H1 (cell line): ENCODE data around the gene TEKT3. TPM values are rescaled to one million over a fixed set of nuclear protein-coding genes. Genes with fewer than 3 reads are reported as not detected.

Experiments used
- CTCF ChIA-PET: fragments of 300-600 bp; sonication (Branson Sonifier 250); formaldehyde crosslinking; loops from one replicate; lab custom pipeline; 2021; ENCODE audit not compliant: partially characterized antibody; lab: Charles Lee
- POLR2A ChIA-PET: fragments of 300-600 bp; sonication (Branson Sonifier 250); formaldehyde crosslinking; loops from one replicate; lab custom pipeline; 2021; ENCODE audit warnings: inconsistent platforms; ENCODE audit not compliant: partially characterized antibody; lab: Charles Lee
- DNase-seq, 2 experiments: peaks; one replicate each; pipeline versions ENCODE4 v3.0.0 to v3.0.0-alpha.2; 2010 to 2022; ENCODE audit warnings: low spot score in 2 of 2, low read depth in 1 of 2, mixed read lengths in 1 of 2
- FAIRE-seq: peaks from 2 replicates; lab custom pipeline; 2011; peaks lifted over from hg19 to GRCh38; lab: Jason Lieb, UNC
- H2AFZ ChIP-seq: 2 replicates; pipeline ENCODE4 v1.8.1; 2012; ENCODE audit warnings: low read length, inconsistent platforms
- H2AK5ac ChIP-seq: 2 replicates; pipeline ENCODE4 v1.6.1; 2013; ENCODE audit warnings: low read depth, low read length
- H2BK120ac ChIP-seq: replicated peaks from 2 replicates; pipeline ENCODE3; 2013; ENCODE audit warnings: low read depth, low read length, inconsistent platforms
- H2BK12ac ChIP-seq: 2 replicates; pipeline ENCODE4 v1.6.1; 2013; ENCODE audit warnings: low read depth, low read length
- H2BK15ac ChIP-seq: 2 replicates; pipeline ENCODE4 v1.6.1; 2013; ENCODE audit warnings: low read length
- H2BK20ac ChIP-seq: 2 replicates; pipeline ENCODE4 v1.6.1; 2013; ENCODE audit warnings: low read length
- H2BK5ac ChIP-seq: 2 replicates; pipeline ENCODE4 v1.6.1; 2013; ENCODE audit warnings: low read depth, low read length
- H3K14ac ChIP-seq: 2 replicates; pipeline ENCODE4 v1.6.1; 2013; ENCODE audit warnings: inconsistent platforms; ENCODE audit not compliant: insufficient read length
- H3K18ac ChIP-seq: 2 replicates; pipeline ENCODE4 v1.6.1; 2013; ENCODE audit warnings: low read length; ENCODE audit errors: extremely low read depth
- H3K23ac ChIP-seq: 2 replicates; pipeline ENCODE4 v1.6.1; 2013; ENCODE audit warnings: inconsistent platforms; ENCODE audit not compliant: insufficient read length
- H3K23me2 ChIP-seq: 2 replicates; pipeline ENCODE4 v1.6.1; 2013; ENCODE audit warnings: low read depth, low read length
- H3K27ac ChIP-seq: 2 replicates; pipeline ENCODE4 v1.6.1; 2011; ENCODE audit warnings: low read depth, low read length, inconsistent platforms
- H3K27me3 ChIP-seq, 4 experiments: replicated peaks in 1 of 4; 1 replicate in 1 of 4; 2 replicates in 3 of 4; pipeline versions ENCODE4 v1.6.1 to v1.8.1; 2011 to 2013; ENCODE audit warnings: low read length in 3 of 4, mild to moderate bottlenecking in 3 of 4, inconsistent platforms in 2 of 4, mixed read lengths in 2 of 4, moderate library complexity in 1 of 4; ENCODE audit not compliant: control insufficient read depth in 3 of 4, insufficient read depth in 3 of 4; ENCODE audit errors: extremely low read depth in 1 of 4
- H3K36me3 ChIP-seq, 4 experiments: 2 replicates each; pipeline versions ENCODE4 v1.6.1 to v1.8.1; 2011 to 2013; ENCODE audit warnings: mild to moderate bottlenecking in 4 of 4, low read length in 3 of 4, moderate library complexity in 2 of 4, control low read depth in 1 of 4, inconsistent platforms in 1 of 4; ENCODE audit not compliant: insufficient read depth in 4 of 4, control insufficient read depth in 2 of 4
- H3K4ac ChIP-seq: replicated peaks from 2 replicates; pipeline ENCODE3; 2013; ENCODE audit warnings: low read length, low read depth, mixed read lengths, inconsistent platforms; ENCODE audit not compliant: insufficient read length
- H3K4me1 ChIP-seq, 4 experiments: replicated peaks in 1 of 4; 1 replicate in 1 of 4; 2 replicates in 3 of 4; pipeline versions ENCODE4 v1.6.1 to v1.8.1; 2011 to 2013; ENCODE audit warnings: low read length in 3 of 4, inconsistent platforms in 2 of 4, mixed read lengths in 1 of 4; ENCODE audit not compliant: insufficient read depth in 4 of 4, control insufficient read depth in 3 of 4
- H3K4me2 ChIP-seq, 2 experiments: 2 replicates each; pipeline versions ENCODE4 v1.6.1 to v1.8.1; 2011 to 2013; ENCODE audit warnings: low read depth in 2 of 2, low read length in 2 of 2, control low read depth in 1 of 2, inconsistent platforms in 1 of 2, mild to moderate bottlenecking in 1 of 2; ENCODE audit not compliant: insufficient read depth in 1 of 2
- H3K4me3 ChIP-seq, 4 experiments: fragments of 200-600, 300-600 bp in 1 of 4; sonication (generic), shearing (Covaris generic), sonication (Bioruptor Twin) in 1 of 4; 2 replicates each; pipeline versions ENCODE4 v1.5.1 to v1.8.1; 2011 to 2016; ENCODE audit warnings: low read length in 4 of 4, low read depth in 3 of 4, control low read depth in 2 of 4, inconsistent platforms in 2 of 4, mild to moderate bottlenecking in 2 of 4, mixed read lengths in 1 of 4, moderate library complexity in 1 of 4; ENCODE audit not compliant: insufficient read depth in 2 of 4; ENCODE audit errors: extremely low read depth in 1 of 4
- H3K56ac ChIP-seq: replicated peaks from 2 replicates; pipeline ENCODE3; 2013; ENCODE audit warnings: low read depth, mild to moderate bottlenecking, mixed read lengths, low read length, inconsistent platforms; ENCODE audit not compliant: insufficient read length
- H3K79me1 ChIP-seq: 2 replicates; pipeline ENCODE4 v1.6.1; 2013; ENCODE audit warnings: low read depth, low read length, control low read depth
- H3K79me2 ChIP-seq, 2 experiments: 2 replicates each; pipeline versions ENCODE4 v1.6.1 to v1.8.1; 2012 to 2013; ENCODE audit warnings: low read length in 2 of 2, mild to moderate bottlenecking in 2 of 2, inconsistent platforms in 1 of 2; ENCODE audit not compliant: insufficient read depth in 2 of 2, control insufficient read depth in 1 of 2
- H3K9ac ChIP-seq, 4 experiments: replicated peaks in 1 of 4; 1 replicate in 1 of 4; 2 replicates in 3 of 4; pipeline versions ENCODE4 v1.6.1 to v1.8.1; 2011 to 2013; ENCODE audit warnings: low read depth in 3 of 4, low read length in 3 of 4, control low read depth in 2 of 4, mild to moderate bottlenecking in 2 of 4, moderate library complexity in 2 of 4, inconsistent platforms in 1 of 4; ENCODE audit errors: extremely low read depth in 1 of 4
- H3K9me3 ChIP-seq, 2 experiments: 2 replicates each; pipeline versions ENCODE4 v1.6.1 to v1.8.1; 2012 to 2013; ENCODE audit warnings: mild to moderate bottlenecking in 2 of 2, moderate library complexity in 2 of 2, control low read depth in 1 of 2, inconsistent platforms in 1 of 2, low read depth in 1 of 2, low read length in 1 of 2, mixed read lengths in 1 of 2; ENCODE audit not compliant: insufficient read depth in 2 of 2
- H4K20me1 ChIP-seq, 2 experiments: replicated peaks in 1 of 2; 2 replicates each; pipeline versions ENCODE3 to v1.8.1; 2011 to 2013; ENCODE audit warnings: inconsistent platforms in 2 of 2, low read length in 2 of 2, mild to moderate bottlenecking in 1 of 2; ENCODE audit not compliant: insufficient read depth in 2 of 2, control insufficient read depth in 1 of 2
- H4K5ac ChIP-seq: 2 replicates; pipeline ENCODE4 v1.6.1; 2013; ENCODE audit warnings: low read length, low read depth, mixed read lengths, inconsistent platforms; ENCODE audit not compliant: insufficient read length
- H4K8ac ChIP-seq: 2 replicates; pipeline ENCODE4 v1.8.0; 2013; ENCODE audit warnings: mild to moderate bottlenecking, moderate library complexity, low read length, inconsistent platforms; ENCODE audit not compliant: insufficient read depth; ENCODE audit errors: extremely low read depth
- H4K91ac ChIP-seq: replicated peaks from 2 replicates; pipeline ENCODE3; 2013; ENCODE audit warnings: low read length, mixed read lengths, inconsistent platforms; ENCODE audit not compliant: insufficient read length
- ASH2L ChIP-seq: fragments of 200-600, 300-600 bp; sonication (generic); IDR thresholded peaks from one replicate; pipeline ENCODE4 v1.7.1; 2017; ENCODE audit warnings: low read length
- CHD2 ChIP-seq: IDR thresholded peaks from 2 replicates; pipeline ENCODE4 v1.6.1; 2012; ENCODE audit warnings: low read length, improper control_type of control experiment
- EZH2 ChIP-seq: fragments of 200-600 bp; sonication (generic); IDR thresholded peaks from 2 replicates; pipeline ENCODE4 v1.7.1; 2012; ENCODE audit warnings: low read depth, mild to moderate bottlenecking, moderate library complexity, low read length, inconsistent platforms; ENCODE audit not compliant: severe bottlenecking
- GABPA ChIP-seq: IDR thresholded peaks from 2 replicates; pipeline ENCODE4 v1.6.1; 2011; ENCODE audit warnings: mild to moderate bottlenecking, low read length, moderate library complexity, borderline replicate concordance; ENCODE audit not compliant: insufficient read depth
- GTF2F1 ChIP-seq: IDR thresholded peaks from 2 replicates; pipeline ENCODE4 v1.6.1; 2012; ENCODE audit warnings: low read depth, low read length, improper control_type of control experiment, borderline replicate concordance
- JUND ChIP-seq: IDR thresholded peaks from 2 replicates; pipeline ENCODE4 v1.6.1; 2011; ENCODE audit warnings: mild to moderate bottlenecking, improper control_type of control experiment, low read length
- KDM5A ChIP-seq: fragments of 200-600 bp; IDR thresholded peaks from 2 replicates; pipeline ENCODE4 v1.7.1; 2012; ENCODE audit warnings: mild to moderate bottlenecking, low read length, inconsistent platforms, mixed read lengths
- NRF1 ChIP-seq: IDR thresholded peaks from 2 replicates; pipeline ENCODE4 v1.6.1; 2011; ENCODE audit warnings: mild to moderate bottlenecking, low read depth, low read length, improper control_type of control experiment
- POLR2AphosphoS5 ChIP-seq: IDR thresholded peaks from 2 replicates; pipeline ENCODE4 v1.6.1; 2011; ENCODE audit warnings: low read depth, low read length
- SAP30 ChIP-seq: fragments of 300-600 bp; sonication (generic); IDR thresholded peaks from 2 replicates; pipeline ENCODE4 v1.7.1; 2012; ENCODE audit warnings: low read length, moderate library complexity, mild to moderate bottlenecking, inconsistent platforms; ENCODE audit not compliant: insufficient read depth, insufficient replicate concordance
- SIN3A ChIP-seq, 2 experiments: IDR thresholded peaks in 1 of 2; conservative IDR thresholded peaks in 1 of 2; 2 replicates each; pipeline ENCODE4 v1.6.1; 2011 to 2012; ENCODE audit warnings: low read length in 2 of 2, improper control_type of control experiment in 1 of 2, low read depth in 1 of 2, mild to moderate bottlenecking in 1 of 2
- SIRT6 ChIP-seq: IDR thresholded peaks from one replicate; pipeline ENCODE4 v1.7.1; 2012; ENCODE audit warnings: low read length, inconsistent platforms
- SP1 ChIP-seq: IDR thresholded peaks from 2 replicates; pipeline ENCODE4 v1.6.1; 2011; ENCODE audit warnings: low read depth, low read length
- TAF7 ChIP-seq: optimal IDR thresholded peaks from 2 replicates; pipeline ENCODE3; 2011; ENCODE audit warnings: low read depth, mild to moderate bottlenecking, inconsistent platforms, low read length, moderate library complexity, borderline replicate concordance
- YY1 ChIP-seq: IDR thresholded peaks from 2 replicates; pipeline ENCODE4 v1.6.1; 2011; ENCODE audit warnings: low read depth, mild to moderate bottlenecking, low read length
- WGBS, 2 experiments: shearing (Covaris generic) in 1 of 2; methylation state at CpG; one replicate each; pipeline versions ENCODE4 v1.1.6 to v1.1.7; 2013 to 2015; ENCODE audit warnings: low lambda C conversion rate in 2 of 2, mixed read lengths in 2 of 2, inconsistent platforms in 1 of 2, low coverage in 1 of 2, missing lambda C conversion rate in 1 of 2; ENCODE audit not compliant: insufficient replicate concordance in 2 of 2, insufficient coverage in 1 of 2, insufficient read length in 1 of 2; ENCODE audit errors: extremely low coverage in 1 of 2, missing lambda C conversion rate in 1 of 2; 5-methylcytosine and 5-hydroxymethylcytosine counted together
- polyA plus RNA-seq, 7 experiments: library from polyadenylated mRNA; depleted of rRNA in 3 of 7; stranded (reverse) in 5 of 7; unstranded in 2 of 7; fragments of >200 nt in 5 of 7; fragments of 200-250 nt in 2 of 7; gene quantifications; 1 replicate in 5 of 7; 2 replicates in 1 of 7; 4 replicates in 1 of 7; pipeline versions ENCODE4 v1.2.1 to v1.2.3, GENCODE V29; 2011 to 2013; ENCODE audit warnings: missing spikeins in 2 of 7, mixed read lengths in 2 of 7
- total RNA-seq: library from RNA; stranded (reverse); fragmentation: NEBNext Ultra II Directional; extraction: Animal tissue kit (Norgen Biotek cat#: 25700); gene quantifications from 2 replicates; pipeline ENCODE4 v1.2.1, GENCODE V29; 2021

TEKT3 gene
- total and polyA plus RNA-seq, 2 of the 8 experiments (the other 6 are each of a cell fraction or from before 2014, with no cell fraction given) = 2.2 to 2.9 TPM

- Histone ChIP-seq H3K4me1 (no peaks in the 10 kb centered on the region), H2BK15ac (no peak overlapping the region), H3K4me3 (no peak overlapping the region), H4K5ac (no peak overlapping the region), H2BK120ac (no peak overlapping the region), H2AK5ac (no peak overlapping the region), H4K8ac (no peak overlapping the region), H3K4me2 (no peak overlapping the region), H2BK20ac (no peak overlapping the region), H3K56ac (no peak overlapping the region), H2BK5ac (no peak overlapping the region), H3K79me2 (no peaks in the 10 kb centered on the region), H2BK12ac (no peak overlapping the region), H4K91ac (no peak overlapping the region), H3K27me3 (no peaks in the 10 kb centered on the region), H3K23ac (no peak overlapping the region), H3K36me3 (no peaks in the 10 kb centered on the region), H2AFZ (no peak overlapping the region), H3K79me1 (no peaks in the 10 kb centered on the region), H3K27ac (no peak overlapping the region), H3K23me2 (no peaks in the 10 kb centered on the region), H3K14ac (no peak overlapping the region), H3K18ac (no peak overlapping the region), H4K20me1 (no peaks in the 10 kb centered on the region), H3K9me3 (no peaks in the 10 kb centered on the region), H3K9ac (no peak overlapping the region), H3K4ac (no peak overlapping the region)
- FAIRE-seq (no peak), DNase-seq (no peak)
- CTCF ChIA-PET = interaction anchor here (0.6 kb wide), 1 partner anchor 135 kb away, joined by 3 read pairs; no protein-coding TSS in a partner anchor
- POLR2A ChIA-PET = no interaction called here
- whole genome bisulfite sequencing, 2 experiments = 85% methylated on average over 5 of the region's 5 CpGs; no CpG with 5 or more reads in 1 of the 2 experiments
- TF ChIP-seq GTF2F1 (no peak), EZH2 (no peak), YY1 (no peak), NRF1 (no peak), CHD2 (no peak), SIRT6 (no peak), SP1 (no peak), SAP30 (no peak), JUND (no peak), POLR2AphosphoS5 (no peak), KDM5A (no peak), SIN3A (conservative IDR thresholded peaks at IDR 0.05 in 1 of 2, IDR thresholded peaks at IDR 0.05 in 1 of 2; ENCODE audit: low read depth in 1 of 2, low read length in 2 of 2) (no peak), ASH2L (no peak), GABPA (no peak), TAF7 (no peak)
Observed at GRCh38 chr17:15311996-15312395, 29.4 kb downstream of the TEKT3 start.
